Measurements from ENCODE around the gene RCOR1.

RCOR1 gene

DNA sequence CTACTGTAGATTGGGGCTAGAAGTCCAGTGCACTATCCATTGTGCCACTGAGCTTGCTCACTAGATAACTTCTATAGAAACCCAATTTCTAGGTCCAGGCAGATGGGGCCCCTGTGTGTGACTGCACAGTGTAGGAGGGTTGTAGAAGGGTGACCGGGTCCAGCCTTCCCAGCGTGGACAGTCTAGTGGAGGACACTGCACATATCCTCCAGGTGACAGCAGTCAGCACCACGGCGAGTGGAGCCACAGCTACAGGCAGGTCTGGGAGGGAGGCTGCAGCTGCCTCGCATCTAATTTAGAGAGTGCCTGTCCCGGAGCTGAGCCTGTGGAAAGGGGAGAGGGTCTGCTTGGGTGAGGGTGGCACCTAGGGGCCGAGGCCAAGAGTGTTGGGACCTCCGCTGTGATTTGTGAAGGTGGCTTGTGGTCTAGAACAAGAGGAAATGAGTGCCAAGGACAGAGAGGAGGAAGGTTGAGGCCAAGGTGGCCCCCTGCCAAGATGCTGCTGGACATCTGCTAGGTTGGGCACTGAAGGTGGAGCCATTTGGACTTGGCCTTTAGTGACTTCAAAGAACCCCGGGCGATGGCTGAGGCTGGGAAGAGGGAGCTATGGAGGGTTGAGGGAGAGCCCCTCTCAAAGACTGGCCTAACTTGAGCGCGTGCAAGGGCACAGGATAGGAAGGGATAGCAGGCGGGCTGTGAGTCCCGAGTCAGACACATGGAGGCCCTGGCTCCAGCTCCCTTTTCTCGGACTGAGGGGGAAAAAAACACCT is 138.8 kb downstream of the RCOR1 start:
- no peaks in the 10 kb centered on the region for H3K27me3 ChIP-seq
- peaks cover 0 to 6% of the 10 kb centered on the region in 2 experiments for H3K4me1 ChIP-seq (ENCODE audit: control insufficient read depth in 1 of 2, insufficient read depth in 1 of 2, low read depth in 1 of 2, low read length in 1 of 2)
- H3K9me3 ChIP-seq = no peaks in the 10 kb centered on the region
- no peak overlapping the region for H3K4me3 ChIP-seq (ENCODE audit: low read depth in 1 of 2, low read length in 1 of 2)
- peaks cover 91% of the 10 kb centered on the region for H3K36me3 ChIP-seq
- no peak overlapping the region for H3K27ac ChIP-seq
- TF ChIP-seq CTCF (IDR thresholded peaks at IDR 0.05) = no peak

GRCh38 chr14:102731871-102732800 is 139.7 kb downstream of the RCOR1 start:
- Histone ChIP-seq H3K4me1 (ENCODE audit: control insufficient read depth in 1 of 2, insufficient read depth in 1 of 2, low read depth in 1 of 2, low read length in 1 of 2) (peaks cover 0 to 6% of the 10 kb centered on the region in 2 experiments), H3K9me3 (no peaks in the 10 kb centered on the region), H3K27ac (peak overlapping the region; percentile 9), H3K36me3 (peaks cover 90% of the 10 kb centered on the region), H3K27me3 (no peaks in the 10 kb centered on the region), H3K4me3 (ENCODE audit: low read depth in 1 of 2, low read length in 1 of 2) (no peak overlapping the region)
- TF ChIP-seq CTCF (IDR thresholded peaks at IDR 0.05) = no peak

DNA sequence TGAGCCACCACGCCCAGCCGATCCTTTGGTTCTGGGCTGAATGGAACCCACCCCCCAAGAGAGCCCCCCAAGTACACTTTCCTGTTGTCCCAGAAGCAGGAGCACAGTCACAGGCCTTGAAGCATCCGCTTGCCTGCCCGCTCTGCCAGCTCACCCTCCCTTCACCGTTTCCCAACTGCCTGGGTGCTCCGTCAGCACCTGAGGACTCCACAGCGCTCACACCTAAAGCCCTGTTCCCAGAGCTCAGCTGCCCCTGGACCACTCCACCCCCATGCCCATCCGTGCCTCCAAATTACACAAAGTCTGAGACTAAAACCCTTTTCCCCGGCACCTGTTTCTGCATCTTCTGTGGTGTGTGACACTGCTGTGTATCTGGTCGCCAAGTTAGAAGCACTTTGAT is 140.5 kb downstream of the RCOR1 start:
- TF ChIP-seq CTCF (IDR thresholded peaks at IDR 0.05) = no peak
- H3K27me3 ChIP-seq = no peaks in the 10 kb centered on the region
- no peak overlapping the region for H3K27ac ChIP-seq
- no peaks in the 10 kb centered on the region for H3K9me3 ChIP-seq
- no peak overlapping the region for H3K4me3 ChIP-seq (ENCODE audit: low read depth in 1 of 2, low read length in 1 of 2)
- peaks cover 0 to 6% of the 10 kb centered on the region in 2 experiments for H3K4me1 ChIP-seq (ENCODE audit: control insufficient read depth in 1 of 2, insufficient read depth in 1 of 2, low read depth in 1 of 2, low read length in 1 of 2)
- peaks cover 90% of the 10 kb centered on the region for H3K36me3 ChIP-seq

GRCh38 chr14:102733326-102733725 is 140.9 kb downstream of the RCOR1 start:
- no peak for TF ChIP-seq CTCF (IDR thresholded peaks at IDR 0.05)
- H3K9me3 ChIP-seq = no peaks in the 10 kb centered on the region
- no peak overlapping the region for H3K4me3 ChIP-seq (ENCODE audit: low read depth in 1 of 2, low read length in 1 of 2)
- H3K27me3 ChIP-seq = no peaks in the 10 kb centered on the region
- peaks cover 0 to 6% of the 10 kb centered on the region in 2 experiments for H3K4me1 ChIP-seq (ENCODE audit: control insufficient read depth in 1 of 2, insufficient read depth in 1 of 2, low read depth in 1 of 2, low read length in 1 of 2)
- H3K36me3 ChIP-seq = peaks cover 90% of the 10 kb centered on the region
- H3K27ac ChIP-seq = no peak overlapping the region

DNA sequence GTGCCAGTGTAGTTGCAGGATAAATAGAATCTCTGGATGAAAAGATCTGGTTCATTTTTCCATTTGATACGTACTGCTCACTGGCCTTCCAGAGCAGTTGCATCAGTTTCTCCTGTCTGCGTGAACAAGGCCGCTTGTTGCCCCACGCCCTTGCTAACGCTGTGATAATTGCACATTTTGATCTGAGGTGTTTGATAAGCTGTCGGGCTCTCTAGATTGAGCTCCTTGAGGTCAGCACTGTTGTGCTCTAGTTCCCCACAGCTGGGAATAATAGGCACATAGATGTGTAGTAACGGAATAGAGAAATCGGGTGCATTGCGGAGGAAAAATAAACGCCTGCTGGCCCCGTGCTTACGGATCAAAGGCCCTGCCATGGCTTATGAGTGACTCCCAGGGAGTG is 142.0 kb downstream of the RCOR1 start:
- Histone ChIP-seq H3K27ac (no peak overlapping the region), H3K4me3 (ENCODE audit: low read depth in 1 of 2, low read length in 1 of 2) (no peak overlapping the region), H3K36me3 (peaks cover 87% of the 10 kb centered on the region), H3K4me1 (ENCODE audit: control insufficient read depth in 1 of 2, insufficient read depth in 1 of 2, low read depth in 1 of 2, low read length in 1 of 2) (no peaks in the 10 kb centered on the region), H3K27me3 (no peaks in the 10 kb centered on the region), H3K9me3 (no peaks in the 10 kb centered on the region)
- TF ChIP-seq CTCF (IDR thresholded peaks at IDR 0.05) = no peak

All from neutrophil (primary cell).